Peyer's patch (tissue), 4 donors: Measurements from ENCODE around the gene C1orf52.

ENCODE experiments used
- CTCF ChIP-seq, 6 experiments: fragments of 450-650 bp in 4 of 6; fragments of 200-600 bp in 2 of 6; sonication (generic) in 1 of 6; IDR thresholded peaks; one replicate each; pipeline ENCODE4 v1.5.1; 2017 to 2019; ENCODE audit warnings: antibody characterized with exemption in 6 of 6, mild to moderate bottlenecking in 3 of 6, moderate library complexity in 1 of 6
- POLR2A ChIP-seq, 2 donors: fragments of 450-650 bp; IDR thresholded peaks; one replicate each; pipeline ENCODE4 v1.5.1; 2017; ENCODE audit warnings: antibody characterized with exemption in 2 of 2, mild to moderate bottlenecking in 2 of 2, moderate library complexity in 2 of 2

DNA sequence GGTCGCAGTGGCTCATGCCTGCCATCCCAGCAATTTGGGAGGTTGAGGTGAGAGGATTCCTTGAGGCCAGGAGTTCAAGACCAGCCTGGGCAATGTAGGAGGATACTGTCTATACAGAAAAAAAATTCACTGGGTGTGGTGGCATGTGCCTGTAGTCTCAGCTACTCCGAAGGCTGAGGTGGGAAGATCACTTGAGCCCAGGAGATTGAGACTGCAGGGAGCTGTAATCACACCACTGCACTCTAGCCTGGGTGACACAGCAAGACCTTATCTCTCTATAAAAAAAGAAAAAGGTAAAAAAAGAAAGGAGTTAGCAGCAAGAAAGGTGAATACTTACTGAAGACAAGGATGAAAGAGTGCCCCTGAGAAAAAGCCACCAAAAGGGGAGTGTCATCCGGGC is 40.7 kb upstream of the C1orf52 start:
- no peak for TF ChIP-seq CTCF (IDR thresholded peaks at IDR 0.05)
- TF ChIP-seq POLR2A (IDR thresholded peaks at IDR 0.05) = no peak
